DMS53 treated with DMSO at 0.1 percent for 48 hours (cell line): ENCODE measurements around the gene JHY.

Experiments
- DNase-seq: peaks from one replicate; lab custom pipeline; 2025; ENCODE audit not compliant: unreplicated experiment; lab: John Stamatoyannopoulos, UW

JHY gene

GRCh38 chr11:122938557-122938956 is 56.0 kb downstream of the JHY start:
- no peak for DNase-seq

- DNase-seq: no peak
Observed at GRCh38 chr11:122951211-122951610, 68.7 kb downstream of the JHY start.

GRCh38 chr11:122954455-122954854 is 71.9 kb downstream of the JHY start:
- DNase-seq: no peak

- DNase-seq: no peak
Observed at GRCh38 chr11:122963961-122964360, 81.4 kb downstream of the JHY start.

GRCh38 chr11:122976061-122976733 is 93.6 kb downstream of the JHY start:
- DNase-seq: no peak

GRCh38 chr11:122976734-122977469 is 94.3 kb downstream of the JHY start:
- no peak for DNase-seq

GRCh38 chr11:122977470-122978298 is 95.1 kb downstream of the JHY start:
- DNase-seq: no peak

- no peak for DNase-seq
Observed at GRCh38 chr11:122978299-122978620, 95.7 kb downstream of the JHY start.

GRCh38 chr11:122979103-122979814 is 96.7 kb downstream of the JHY start:
- DNase-seq: no peak

- no peak for DNase-seq
Observed at GRCh38 chr11:122979815-122980595, 97.4 kb downstream of the JHY start.

- no peak for DNase-seq
Observed at GRCh38 chr11:122981388-122982264, 99.1 kb downstream of the JHY start, which contains the start of gene BSX. Gene BSX (minus strand): TSS chr11:122981834. CDS start chr11:122981671, 163 bp downstream.

- no peak for DNase-seq
Observed at GRCh38 chr11:122983438-122984185, 101.1 kb downstream of the JHY start.

- no peak for DNase-seq
Observed at GRCh38 chr11:122984186-122985011, 101.8 kb downstream of the JHY start.

- DNase-seq: no peak
Observed at GRCh38 chr11:122995526-122995925, 113.0 kb downstream of the JHY start.

- no peak for DNase-seq
Observed at GRCh38 chr11:122998727-122999366, 116.3 kb downstream of the JHY start.

- no peak for DNase-seq
Observed at GRCh38 chr11:123000721-123001120, 118.2 kb downstream of the JHY start.

GRCh38 chr11:123006860-123007542 is 124.4 kb downstream of the JHY start:
- DNase-seq: no peak
